ENCODE measurements around the gene ADGRG1.

ADGRG1 gene

GRCh38 chr16:57652695-57653471 is 24.5 kb downstream of the ADGRG1 start:
- no peak for DNase-seq

GRCh38 chr16:57653936-57654335 is 25.5 kb downstream of the ADGRG1 start:
- no peak for DNase-seq

- no peak for DNase-seq
Measured at GRCh38 chr16:57656342-57656955, 28.0 kb downstream of the ADGRG1 start.

- DNase-seq: no peak
Measured at GRCh38 chr16:57657228-57657627, 28.8 kb downstream of the ADGRG1 start.

- no peak for DNase-seq
Measured at GRCh38 chr16:57658130-57658877, 29.9 kb downstream of the ADGRG1 start.

- no peak for DNase-seq
Measured at GRCh38 chr16:57658878-57659674, 30.6 kb downstream of the ADGRG1 start.

- no peak for DNase-seq
Measured at GRCh38 chr16:57660715-57661463, 32.5 kb downstream of the ADGRG1 start.

- DNase-seq: no peak
Measured at GRCh38 chr16:57661510-57661909, 33.1 kb downstream of the ADGRG1 start.

- DNase-seq: no peak
Measured at GRCh38 chr16:57661936-57662906, 33.8 kb downstream of the ADGRG1 start.

- no peak for DNase-seq
Measured at GRCh38 chr16:57663436-57663835, 35.0 kb downstream of the ADGRG1 start.

- DNase-seq: no peak
Measured at GRCh38 chr16:57663917-57664661, 35.7 kb downstream of the ADGRG1 start.

GRCh38 chr16:57664662-57665025 is 36.2 kb downstream of the ADGRG1 start:
- no peak for DNase-seq

- no peak for DNase-seq
Measured at GRCh38 chr16:57665541-57665940, 37.1 kb downstream of the ADGRG1 start.

GRCh38 chr16:57666353-57667047 is 38.1 kb downstream of the ADGRG1 start:
- DNase-seq: no peak

- no peak for DNase-seq
Measured at GRCh38 chr16:57667048-57667525, 38.7 kb downstream of the ADGRG1 start.

- DNase-seq: no peak
Measured at GRCh38 chr16:57667526-57668262, 39.3 kb downstream of the ADGRG1 start.

- DNase-seq: no peak
Measured at GRCh38 chr16:57668263-57668571, 39.8 kb downstream of the ADGRG1 start, which contains the start of gene ADGRG3. ADGRG3 (plus strand) TSS chr16:57668306; CDS start chr16:57668348, 42 bp downstream.

- no peak for DNase-seq
Measured at GRCh38 chr16:57668630-57669475, 40.4 kb downstream of the ADGRG1 start.
